H1 (cell line): ENCODE measurements around the gene HS6ST3. TPM values are rescaled to one million over a fixed set of nuclear protein-coding genes. Genes with fewer than 3 reads are reported as not detected.

Source experiments
- CTCF ChIA-PET: fragments of 300-600 bp; sonication (Branson Sonifier 250); formaldehyde crosslinking; loops from one replicate; lab custom pipeline; 2021; ENCODE audit not compliant: partially characterized antibody; lab: Charles Lee
- POLR2A ChIA-PET: fragments of 300-600 bp; sonication (Branson Sonifier 250); formaldehyde crosslinking; loops from one replicate; lab custom pipeline; 2021; ENCODE audit warnings: inconsistent platforms; ENCODE audit not compliant: partially characterized antibody; lab: Charles Lee
- DNase-seq, 2 experiments: peaks; one replicate each; pipeline versions ENCODE4 v3.0.0 to v3.0.0-alpha.2; 2010 to 2022; ENCODE audit warnings: low spot score in 2 of 2, low read depth in 1 of 2, mixed read lengths in 1 of 2
- FAIRE-seq: peaks from 2 replicates; lab custom pipeline; 2011; peaks lifted over from hg19 to GRCh38; lab: Jason Lieb, UNC
- H2AFZ ChIP-seq: 2 replicates; pipeline ENCODE4 v1.8.1; 2012; ENCODE audit warnings: low read length, inconsistent platforms
- H2AK5ac ChIP-seq: 2 replicates; pipeline ENCODE4 v1.6.1; 2013; ENCODE audit warnings: low read depth, low read length
- H2BK120ac ChIP-seq: replicated peaks from 2 replicates; pipeline ENCODE3; 2013; ENCODE audit warnings: low read depth, low read length, inconsistent platforms
- H2BK12ac ChIP-seq: 2 replicates; pipeline ENCODE4 v1.6.1; 2013; ENCODE audit warnings: low read depth, low read length
- H2BK15ac ChIP-seq: 2 replicates; pipeline ENCODE4 v1.6.1; 2013; ENCODE audit warnings: low read length
- H2BK20ac ChIP-seq: 2 replicates; pipeline ENCODE4 v1.6.1; 2013; ENCODE audit warnings: low read length
- H2BK5ac ChIP-seq: 2 replicates; pipeline ENCODE4 v1.6.1; 2013; ENCODE audit warnings: low read depth, low read length
- H3K14ac ChIP-seq: 2 replicates; pipeline ENCODE4 v1.6.1; 2013; ENCODE audit warnings: inconsistent platforms; ENCODE audit not compliant: insufficient read length
- H3K18ac ChIP-seq: 2 replicates; pipeline ENCODE4 v1.6.1; 2013; ENCODE audit warnings: low read length; ENCODE audit errors: extremely low read depth
- H3K23ac ChIP-seq: 2 replicates; pipeline ENCODE4 v1.6.1; 2013; ENCODE audit warnings: inconsistent platforms; ENCODE audit not compliant: insufficient read length
- H3K23me2 ChIP-seq: 2 replicates; pipeline ENCODE4 v1.6.1; 2013; ENCODE audit warnings: low read depth, low read length
- H3K27ac ChIP-seq: 2 replicates; pipeline ENCODE4 v1.6.1; 2011; ENCODE audit warnings: low read depth, low read length, inconsistent platforms
- H3K27me3 ChIP-seq, 4 experiments: replicated peaks in 1 of 4; 1 replicate in 1 of 4; 2 replicates in 3 of 4; pipeline versions ENCODE4 v1.6.1 to v1.8.1; 2011 to 2013; ENCODE audit warnings: low read length in 3 of 4, mild to moderate bottlenecking in 3 of 4, inconsistent platforms in 2 of 4, mixed read lengths in 2 of 4, moderate library complexity in 1 of 4; ENCODE audit not compliant: control insufficient read depth in 3 of 4, insufficient read depth in 3 of 4; ENCODE audit errors: extremely low read depth in 1 of 4
- H3K36me3 ChIP-seq, 4 experiments: 2 replicates each; pipeline versions ENCODE4 v1.6.1 to v1.8.1; 2011 to 2013; ENCODE audit warnings: mild to moderate bottlenecking in 4 of 4, low read length in 3 of 4, moderate library complexity in 2 of 4, control low read depth in 1 of 4, inconsistent platforms in 1 of 4; ENCODE audit not compliant: insufficient read depth in 4 of 4, control insufficient read depth in 2 of 4
- H3K4ac ChIP-seq: replicated peaks from 2 replicates; pipeline ENCODE3; 2013; ENCODE audit warnings: low read length, low read depth, mixed read lengths, inconsistent platforms; ENCODE audit not compliant: insufficient read length
- H3K4me1 ChIP-seq, 4 experiments: replicated peaks in 1 of 4; 1 replicate in 1 of 4; 2 replicates in 3 of 4; pipeline versions ENCODE4 v1.6.1 to v1.8.1; 2011 to 2013; ENCODE audit warnings: low read length in 3 of 4, inconsistent platforms in 2 of 4, mixed read lengths in 1 of 4; ENCODE audit not compliant: insufficient read depth in 4 of 4, control insufficient read depth in 3 of 4
- H3K4me2 ChIP-seq, 2 experiments: 2 replicates each; pipeline versions ENCODE4 v1.6.1 to v1.8.1; 2011 to 2013; ENCODE audit warnings: low read depth in 2 of 2, low read length in 2 of 2, control low read depth in 1 of 2, inconsistent platforms in 1 of 2, mild to moderate bottlenecking in 1 of 2; ENCODE audit not compliant: insufficient read depth in 1 of 2
- H3K4me3 ChIP-seq, 4 experiments: fragments of 200-600, 300-600 bp in 1 of 4; sonication (generic), shearing (Covaris generic), sonication (Bioruptor Twin) in 1 of 4; 2 replicates each; pipeline versions ENCODE4 v1.5.1 to v1.8.1; 2011 to 2016; ENCODE audit warnings: low read length in 4 of 4, low read depth in 3 of 4, control low read depth in 2 of 4, inconsistent platforms in 2 of 4, mild to moderate bottlenecking in 2 of 4, mixed read lengths in 1 of 4, moderate library complexity in 1 of 4; ENCODE audit not compliant: insufficient read depth in 2 of 4; ENCODE audit errors: extremely low read depth in 1 of 4
- H3K56ac ChIP-seq: replicated peaks from 2 replicates; pipeline ENCODE3; 2013; ENCODE audit warnings: low read depth, mild to moderate bottlenecking, mixed read lengths, low read length, inconsistent platforms; ENCODE audit not compliant: insufficient read length
- H3K79me1 ChIP-seq: 2 replicates; pipeline ENCODE4 v1.6.1; 2013; ENCODE audit warnings: low read depth, low read length, control low read depth
- H3K79me2 ChIP-seq, 2 experiments: 2 replicates each; pipeline versions ENCODE4 v1.6.1 to v1.8.1; 2012 to 2013; ENCODE audit warnings: low read length in 2 of 2, mild to moderate bottlenecking in 2 of 2, inconsistent platforms in 1 of 2; ENCODE audit not compliant: insufficient read depth in 2 of 2, control insufficient read depth in 1 of 2
- H3K9ac ChIP-seq, 4 experiments: replicated peaks in 1 of 4; 1 replicate in 1 of 4; 2 replicates in 3 of 4; pipeline versions ENCODE4 v1.6.1 to v1.8.1; 2011 to 2013; ENCODE audit warnings: low read depth in 3 of 4, low read length in 3 of 4, control low read depth in 2 of 4, mild to moderate bottlenecking in 2 of 4, moderate library complexity in 2 of 4, inconsistent platforms in 1 of 4; ENCODE audit errors: extremely low read depth in 1 of 4
- H3K9me3 ChIP-seq, 2 experiments: 2 replicates each; pipeline versions ENCODE4 v1.6.1 to v1.8.1; 2012 to 2013; ENCODE audit warnings: mild to moderate bottlenecking in 2 of 2, moderate library complexity in 2 of 2, control low read depth in 1 of 2, inconsistent platforms in 1 of 2, low read depth in 1 of 2, low read length in 1 of 2, mixed read lengths in 1 of 2; ENCODE audit not compliant: insufficient read depth in 2 of 2
- H4K20me1 ChIP-seq, 2 experiments: replicated peaks in 1 of 2; 2 replicates each; pipeline versions ENCODE3 to v1.8.1; 2011 to 2013; ENCODE audit warnings: inconsistent platforms in 2 of 2, low read length in 2 of 2, mild to moderate bottlenecking in 1 of 2; ENCODE audit not compliant: insufficient read depth in 2 of 2, control insufficient read depth in 1 of 2
- H4K5ac ChIP-seq: 2 replicates; pipeline ENCODE4 v1.6.1; 2013; ENCODE audit warnings: low read length, low read depth, mixed read lengths, inconsistent platforms; ENCODE audit not compliant: insufficient read length
- H4K8ac ChIP-seq: 2 replicates; pipeline ENCODE4 v1.8.0; 2013; ENCODE audit warnings: mild to moderate bottlenecking, moderate library complexity, low read length, inconsistent platforms; ENCODE audit not compliant: insufficient read depth; ENCODE audit errors: extremely low read depth
- H4K91ac ChIP-seq: replicated peaks from 2 replicates; pipeline ENCODE3; 2013; ENCODE audit warnings: low read length, mixed read lengths, inconsistent platforms; ENCODE audit not compliant: insufficient read length
- ASH2L ChIP-seq: fragments of 200-600, 300-600 bp; sonication (generic); IDR thresholded peaks from one replicate; pipeline ENCODE4 v1.7.1; 2017; ENCODE audit warnings: low read length
- BCL11A ChIP-seq, 2 experiments: IDR thresholded peaks; one replicate each; pipeline ENCODE4 v1.6.1; 2011; ENCODE audit warnings: low read depth in 2 of 2, low read length in 2 of 2, mild to moderate bottlenecking in 2 of 2
- CBX5 ChIP-seq: fragments of 300-800, 300-1000 bp; sonication (generic); IDR thresholded peaks from 2 replicates; pipeline ENCODE4 v1.7.1; 2016; ENCODE audit warnings: antibody characterized with exemption, low read length, low read depth
- CBX8 ChIP-seq: fragments of 300-800, 300-1000 bp; sonication (generic); IDR thresholded peaks from 2 replicates; pipeline ENCODE4 v1.7.1; 2016; ENCODE audit warnings: low read depth, low read length, borderline replicate concordance
- CHD2 ChIP-seq: IDR thresholded peaks from 2 replicates; pipeline ENCODE4 v1.6.1; 2012; ENCODE audit warnings: low read length, improper control_type of control experiment
- CREB1 ChIP-seq: IDR thresholded peaks from 2 replicates; pipeline ENCODE4 v1.6.1; 2012; ENCODE audit warnings: inconsistent platforms
- EGR1 ChIP-seq: IDR thresholded peaks from 2 replicates; pipeline ENCODE4 v1.6.1; 2011; ENCODE audit warnings: low read depth, low read length, borderline replicate concordance
- KDM4A ChIP-seq: IDR thresholded peaks from one replicate; pipeline ENCODE4 v1.7.1; 2012; ENCODE audit warnings: low read depth, mild to moderate bottlenecking, moderate library complexity, low read length, inconsistent platforms; ENCODE audit not compliant: severe bottlenecking
- POU5F1 ChIP-seq: IDR thresholded peaks from 2 replicates; pipeline ENCODE4 v1.6.1; 2011; ENCODE audit warnings: low read depth, mild to moderate bottlenecking, low read length, moderate library complexity
- RNF2 ChIP-seq: fragments of 200-900, 300-1000 bp; sonication (generic); IDR thresholded peaks from 2 replicates; pipeline ENCODE4 v1.7.1; 2016; ENCODE audit warnings: borderline replicate concordance, low read depth, mild to moderate bottlenecking, antibody characterized with exemption, low read length; ENCODE audit not compliant: poor library complexity, severe bottlenecking; ENCODE audit errors: missing control alignments
- RXRA ChIP-seq: IDR thresholded peaks from 2 replicates; pipeline ENCODE4 v1.6.1; 2011; ENCODE audit warnings: low read depth, mild to moderate bottlenecking, low read length, moderate library complexity; ENCODE audit not compliant: insufficient read depth
- SIRT6 ChIP-seq: IDR thresholded peaks from one replicate; pipeline ENCODE4 v1.7.1; 2012; ENCODE audit warnings: low read length, inconsistent platforms
- ZNF274 ChIP-seq: IDR thresholded peaks from 2 replicates; pipeline ENCODE4 v1.7.0; 2012; ENCODE audit warnings: low read length, borderline replicate concordance; ENCODE audit errors: extremely low read depth
- WGBS, 2 experiments: shearing (Covaris generic) in 1 of 2; methylation state at CpG; one replicate each; pipeline versions ENCODE4 v1.1.6 to v1.1.7; 2013 to 2015; ENCODE audit warnings: low lambda C conversion rate in 2 of 2, mixed read lengths in 2 of 2, inconsistent platforms in 1 of 2, low coverage in 1 of 2, missing lambda C conversion rate in 1 of 2; ENCODE audit not compliant: insufficient replicate concordance in 2 of 2, insufficient coverage in 1 of 2, insufficient read length in 1 of 2; ENCODE audit errors: extremely low coverage in 1 of 2, missing lambda C conversion rate in 1 of 2; 5-methylcytosine and 5-hydroxymethylcytosine counted together
- polyA plus RNA-seq, 7 experiments: library from polyadenylated mRNA; depleted of rRNA in 3 of 7; stranded (reverse) in 5 of 7; unstranded in 2 of 7; fragments of >200 nt in 5 of 7; fragments of 200-250 nt in 2 of 7; gene quantifications; 1 replicate in 5 of 7; 2 replicates in 1 of 7; 4 replicates in 1 of 7; pipeline versions ENCODE4 v1.2.1 to v1.2.3, GENCODE V29; 2011 to 2013; ENCODE audit warnings: missing spikeins in 2 of 7, mixed read lengths in 2 of 7
- total RNA-seq: library from RNA; stranded (reverse); fragmentation: NEBNext Ultra II Directional; extraction: Animal tissue kit (Norgen Biotek cat#: 25700); gene quantifications from 2 replicates; pipeline ENCODE4 v1.2.1, GENCODE V29; 2021
- TF ChIP-seq, protein P1 (sequence below): IDR thresholded peaks from 2 replicates; pipeline ENCODE4 v1.6.1; 2011; ENCODE audit warnings: low read length, improper control_type of control experiment

The HS6ST3 gene
- total and polyA plus RNA-seq, 2 of the 8 experiments (the other 6 are each of a cell fraction or from before 2014, with no cell fraction given) = 0.45 to 1.2 TPM

DNA sequence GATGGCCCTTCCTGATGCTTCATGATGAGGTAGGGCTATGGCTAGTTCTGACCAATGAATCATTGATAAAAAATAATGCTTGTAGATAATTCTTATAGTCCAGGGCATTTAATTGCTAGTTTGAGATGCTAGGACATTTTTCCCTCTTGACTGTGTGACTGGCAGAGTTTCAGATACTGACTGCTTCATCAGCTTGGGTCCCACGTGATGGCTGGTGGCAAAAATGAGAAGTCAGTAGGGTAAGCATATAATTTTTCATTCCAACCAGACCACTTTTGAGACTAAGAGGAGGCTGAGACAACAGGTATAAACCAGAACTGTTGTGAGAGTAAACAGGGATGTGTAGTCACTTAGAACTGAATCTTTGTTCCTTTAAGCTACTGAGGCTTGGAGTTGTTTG lies 183.3 kb downstream of the HS6ST3 start:
- H3K79me1 ChIP-seq = no peaks in the 10 kb centered on the region; the same call in 1 of the 2 replicates
- no peak overlapping the region for H2BK5ac ChIP-seq
- WGBS, 2 experiments = 85% methylated on average over 1 of the region's 1 CpG; no CpG with 5 or more reads in 1 of the 2 experiments
- H3K4me2 ChIP-seq = no peak overlapping the region
- H4K20me1 ChIP-seq = no peaks in the 10 kb centered on the region
- no peak overlapping the region for H2BK12ac ChIP-seq
- H3K14ac ChIP-seq = no peak overlapping the region
- H3K9me3 ChIP-seq = no peaks in the 10 kb centered on the region
- FAIRE-seq (no peak), DNase-seq (no peak)
- H3K18ac ChIP-seq = no peak overlapping the region
- H4K5ac ChIP-seq = no peak overlapping the region
- H3K56ac ChIP-seq = no peak overlapping the region
- H2BK20ac ChIP-seq = no peak overlapping the region
- no peaks in the 10 kb centered on the region for H3K79me2 ChIP-seq
- no peak overlapping the region for H2BK120ac ChIP-seq
- no peak overlapping the region for H2AK5ac ChIP-seq
- H3K4me3 ChIP-seq = no peak overlapping the region
- H3K4me1 ChIP-seq = peaks cover 0 to 5% (median 3%) of the 10 kb centered on the region in 4 experiments; a peak in 2 of 7 replicates
- no peak overlapping the region for H3K9ac ChIP-seq
- ChIA-PET POLR2A (no interaction called here), CTCF (interaction anchor here (1.1 kb wide), 1 partner anchor 131 kb away, joined by 3 read pairs; no protein-coding TSS in a partner anchor)
- no peaks in the 10 kb centered on the region for H3K23me2 ChIP-seq
- H4K91ac ChIP-seq = no peak overlapping the region
- H4K8ac ChIP-seq = no peak overlapping the region
- no peak overlapping the region for H3K27ac ChIP-seq
- H3K4ac ChIP-seq = no peak overlapping the region
- H3K23ac ChIP-seq = no peak overlapping the region
- no peaks in the 10 kb centered on the region for H3K27me3 ChIP-seq
- H2AFZ ChIP-seq = no peak overlapping the region
- H2BK15ac ChIP-seq = no peak overlapping the region
- no peaks in the 10 kb centered on the region for H3K36me3 ChIP-seq
- TF ChIP-seq CBX5 (no peak), POU5F1 (no peak), SIRT6 (no peak), CHD2 (no peak), CREB1 (no peak), ASH2L (no peak), BCL11A (IDR thresholded peaks at IDR 0.05; ENCODE audit: low read depth in 2 of 2, low read length in 2 of 2) (no peak), KDM4A (no peak), RXRA (no peak), CBX8 (no peak), RNF2 (no peak), ZNF274 (no peak), EGR1 (no peak)
- TF ChIP-seq, protein P1, sequence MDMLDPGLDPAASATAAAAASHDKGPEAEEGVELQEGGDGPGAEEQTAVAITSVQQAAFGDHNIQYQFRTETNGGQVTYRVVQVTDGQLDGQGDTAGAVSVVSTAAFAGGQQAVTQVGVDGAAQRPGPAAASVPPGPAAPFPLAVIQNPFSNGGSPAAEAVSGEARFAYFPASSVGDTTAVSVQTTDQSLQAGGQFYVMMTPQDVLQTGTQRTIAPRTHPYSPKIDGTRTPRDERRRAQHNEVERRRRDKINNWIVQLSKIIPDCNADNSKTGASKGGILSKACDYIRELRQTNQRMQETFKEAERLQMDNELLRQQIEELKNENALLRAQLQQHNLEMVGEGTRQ = no peak
